Mesendoderm (in vitro differentiated cells): ENCODE measurements around the gene TEX28.

Source experiments
- DNase-seq: peaks from one replicate; pipeline ENCODE4 v3.0.0; 2013
- H2AK5ac ChIP-seq: 2 replicates; pipeline ENCODE4 v1.6.1; 2013; ENCODE audit warnings: low read length, inconsistent platforms
- H2BK120ac ChIP-seq: 2 replicates; pipeline ENCODE4 v1.6.1; 2013; ENCODE audit warnings: low read depth, mild to moderate bottlenecking, low read length, moderate library complexity, mixed read lengths
- H2BK15ac ChIP-seq: replicated peaks from 2 replicates; pipeline ENCODE4 v1.6.1; 2013; ENCODE audit warnings: low read depth, mild to moderate bottlenecking, moderate library complexity
- H2BK5ac ChIP-seq: 2 replicates; pipeline ENCODE4 v1.6.1; 2013; ENCODE audit warnings: low read length, inconsistent platforms
- H3K18ac ChIP-seq: 2 replicates; pipeline ENCODE4 v1.6.1; 2013; ENCODE audit warnings: mild to moderate bottlenecking, low read length, mixed read lengths
- H3K23ac ChIP-seq: one replicate; pipeline ENCODE4 v1.6.1; 2013; ENCODE audit warnings: low read length
- H3K27ac ChIP-seq: 2 replicates; pipeline ENCODE4 v1.5.1; 2013; ENCODE audit warnings: low read depth, mild to moderate bottlenecking, inconsistent platforms, low read length, moderate library complexity
- H3K27me3 ChIP-seq: 2 replicates; pipeline ENCODE4 v1.6.1; 2013; ENCODE audit warnings: low read length, control low read depth, mild to moderate bottlenecking, inconsistent platforms; ENCODE audit not compliant: insufficient read depth, poor library complexity
- H3K36me3 ChIP-seq: 2 replicates; pipeline ENCODE4 v1.6.1; 2013; ENCODE audit warnings: low read length, inconsistent platforms; ENCODE audit not compliant: control insufficient read depth, insufficient read depth
- H3K4ac ChIP-seq: one replicate; pipeline ENCODE4 v1.6.1; 2013; ENCODE audit warnings: low read depth, mild to moderate bottlenecking, low read length, moderate library complexity
- H3K4me1 ChIP-seq: 2 replicates; pipeline ENCODE4 v1.6.1; 2013; ENCODE audit warnings: low read depth, low read length, inconsistent platforms; ENCODE audit not compliant: control insufficient read depth
- H3K4me2 ChIP-seq: 2 replicates; pipeline ENCODE4 v1.6.1; 2013; ENCODE audit warnings: low read length
- H3K4me3 ChIP-seq: 2 replicates; pipeline ENCODE4 v1.5.1; 2013; ENCODE audit warnings: mild to moderate bottlenecking, low read length
- H3K56ac ChIP-seq: one replicate; pipeline ENCODE4 v1.6.1; 2013; ENCODE audit warnings: low read length
- H3K79me1 ChIP-seq: 2 replicates; pipeline ENCODE4 v1.6.1; 2013; ENCODE audit warnings: low read length, inconsistent platforms
- H3K79me2 ChIP-seq: 2 replicates; pipeline ENCODE4 v1.6.1; 2013; ENCODE audit warnings: mild to moderate bottlenecking, low read length; ENCODE audit not compliant: control insufficient read depth, insufficient read depth
- H3K9ac ChIP-seq: 2 replicates; pipeline ENCODE4 v1.6.1; 2013; ENCODE audit warnings: low read length, inconsistent platforms
- H4K5ac ChIP-seq: one replicate; pipeline ENCODE4 v1.6.1; 2013; ENCODE audit warnings: low read length
- H4K8ac ChIP-seq: one replicate; pipeline ENCODE4 v1.6.1; 2013; ENCODE audit warnings: low read depth, mild to moderate bottlenecking, control low read depth, low read length, moderate library complexity
- WGBS: extraction: QIAGEN DNeasy Blood & Tissue Kit; methylation state at CpG from one replicate; pipeline ENCODE4 v1.1.7; 2013; ENCODE audit warnings: low lambda C conversion rate, missing lambda C conversion rate; ENCODE audit not compliant: insufficient coverage; ENCODE audit errors: extremely low coverage; 5-methylcytosine and 5-hydroxymethylcytosine counted together

The TEX28 gene

GRCh38 chrX:154333837-154334271 is 38.9 kb upstream of the TEX28 start:
- no peak for DNase-seq
- Histone ChIP-seq H2BK120ac (no peak overlapping the region), H4K5ac (no peak overlapping the region), H3K18ac (no peak overlapping the region), H2AK5ac (no peak overlapping the region), H3K23ac (no peak overlapping the region), H3K27ac (no peak overlapping the region), H2BK15ac (no peak overlapping the region), H3K27me3 (no peaks in the 10 kb centered on the region), H2BK5ac (no peak overlapping the region), H3K4me2 (no peak overlapping the region), H4K8ac (no peak overlapping the region), H3K4me3 (no peak overlapping the region), H3K4ac (no peak overlapping the region), H3K4me1 (no peaks in the 10 kb centered on the region), H3K56ac (no peak overlapping the region), H3K79me1 (no peaks in the 10 kb centered on the region), H3K79me2 (no peaks in the 10 kb centered on the region), H3K9ac (no peak overlapping the region), H3K36me3 (no peaks in the 10 kb centered on the region)
- WGBS, result no CpG with 5 or more reads among the region's 6 CpGs

GRCh38 chrX:154333116-154333515 is 38.2 kb upstream of the TEX28 start:
- Histone ChIP-seq H3K9ac (no peak overlapping the region), H3K4me2 (no peak overlapping the region), H3K79me1 (no peaks in the 10 kb centered on the region), H3K56ac (no peak overlapping the region), H3K27ac (no peak overlapping the region), H2BK120ac (no peak overlapping the region), H3K4me1 (no peaks in the 10 kb centered on the region), H3K36me3 (no peaks in the 10 kb centered on the region), H3K79me2 (no peaks in the 10 kb centered on the region), H3K27me3 (no peaks in the 10 kb centered on the region), H2AK5ac (no peak overlapping the region), H3K4me3 (no peak overlapping the region), H2BK15ac (no peak overlapping the region), H3K4ac (no peak overlapping the region), H4K8ac (no peak overlapping the region), H3K18ac (no peak overlapping the region), H2BK5ac (no peak overlapping the region), H3K23ac (no peak overlapping the region), H4K5ac (no peak overlapping the region)
- no CpG with 5 or more reads among the region's 9 CpGs for WGBS
- DNase-seq, result no peak

- H3K56ac ChIP-seq, result no peak overlapping the region
- H3K9ac ChIP-seq, result no peak overlapping the region
- H3K4me1 ChIP-seq, result no peaks in the 10 kb centered on the region
- no peak overlapping the region for H4K8ac ChIP-seq
- H3K79me1 ChIP-seq, result no peaks in the 10 kb centered on the region
- H2AK5ac ChIP-seq, result no peak overlapping the region
- no peak for DNase-seq
- no peak overlapping the region for H2BK120ac ChIP-seq
- H2BK5ac ChIP-seq, result no peak overlapping the region
- no peak overlapping the region for H3K18ac ChIP-seq
- H3K23ac ChIP-seq, result no peak overlapping the region
- no peak overlapping the region for H4K5ac ChIP-seq
- no peak overlapping the region for H3K4ac ChIP-seq
- H3K27me3 ChIP-seq, result no peaks in the 10 kb centered on the region
- H3K4me2 ChIP-seq, result no peak overlapping the region
- no peaks in the 10 kb centered on the region for H3K79me2 ChIP-seq
- H3K27ac ChIP-seq, result no peak overlapping the region
- no peak overlapping the region for H2BK15ac ChIP-seq
- WGBS, result no CpG with 5 or more reads among the region's 29 CpGs
- no peaks in the 10 kb centered on the region for H3K36me3 ChIP-seq
- H3K4me3 ChIP-seq, result no peak overlapping the region
Measured at GRCh38 chrX:154332561-154332960, 37.6 kb upstream of the TEX28 start.

GRCh38 chrX:154329294-154329693 is 34.4 kb upstream of the TEX28 start:
- H3K9ac ChIP-seq, result no peak overlapping the region
- no peak overlapping the region for H3K4me3 ChIP-seq
- no peak overlapping the region for H2BK5ac ChIP-seq
- H3K56ac ChIP-seq, result no peak overlapping the region
- H3K23ac ChIP-seq, result no peak overlapping the region
- no peaks in the 10 kb centered on the region for H3K4me1 ChIP-seq
- no peak overlapping the region for H4K5ac ChIP-seq
- no peak overlapping the region for H3K18ac ChIP-seq
- no peak for DNase-seq
- WGBS, result no CpG with 5 or more reads among the region's 10 CpGs
- no peak overlapping the region for H2BK120ac ChIP-seq
- H3K36me3 ChIP-seq, result no peaks in the 10 kb centered on the region
- no peak overlapping the region for H3K27ac ChIP-seq
- no peak overlapping the region for H2AK5ac ChIP-seq
- H3K79me2 ChIP-seq, result no peaks in the 10 kb centered on the region
- no peak overlapping the region for H3K4me2 ChIP-seq
- H2BK15ac ChIP-seq, result no peak overlapping the region
- no peaks in the 10 kb centered on the region for H3K27me3 ChIP-seq
- no peak overlapping the region for H4K8ac ChIP-seq
- H3K4ac ChIP-seq, result no peak overlapping the region
- H3K79me1 ChIP-seq, result no peaks in the 10 kb centered on the region

- Histone ChIP-seq H3K23ac (no peak overlapping the region), H4K5ac (no peak overlapping the region), H3K79me2 (no peaks in the 10 kb centered on the region), H2BK5ac (no peak overlapping the region), H2AK5ac (no peak overlapping the region), H2BK15ac (no peak overlapping the region), H3K79me1 (no peaks in the 10 kb centered on the region), H3K18ac (no peak overlapping the region), H3K9ac (no peak overlapping the region), H3K4ac (no peak overlapping the region), H3K36me3 (no peaks in the 10 kb centered on the region), H3K4me3 (no peak overlapping the region), H2BK120ac (no peak overlapping the region), H3K27ac (no peak overlapping the region), H3K56ac (no peak overlapping the region), H3K27me3 (no peaks in the 10 kb centered on the region), H3K4me2 (no peak overlapping the region), H3K4me1 (no peaks in the 10 kb centered on the region), H4K8ac (no peak overlapping the region)
- WGBS, result no CpG with 5 or more reads among the region's 5 CpGs
- DNase-seq, result no peak
Measured at GRCh38 chrX:154328646-154329045, 33.7 kb upstream of the TEX28 start.

- Histone ChIP-seq H2BK120ac (no peak overlapping the region), H3K27me3 (no peaks in the 10 kb centered on the region)
- no CpG with 5 or more reads among the region's 11 CpGs for WGBS
Measured at GRCh38 chrX:154327038-154327820, 32.3 kb upstream of the TEX28 start.

More at GRCh38 chrX:154327038-154327820, 32.3 kb upstream of the TEX28 start:
- no peak for DNase-seq
- Histone ChIP-seq H3K4ac (no peak overlapping the region), H3K23ac (no peak overlapping the region), H3K56ac (no peak overlapping the region), H3K79me1 (no peaks in the 10 kb centered on the region), H3K4me3 (no peak overlapping the region), H2BK5ac (no peak overlapping the region), H4K5ac (no peak overlapping the region), H3K9ac (no peak overlapping the region), H4K8ac (no peak overlapping the region), H3K4me1 (no peaks in the 10 kb centered on the region), H3K18ac (no peak overlapping the region), H3K79me2 (no peaks in the 10 kb centered on the region), H2AK5ac (no peak overlapping the region), H2BK15ac (no peak overlapping the region), H3K27ac (no peak overlapping the region), H3K4me2 (no peak overlapping the region), H3K36me3 (no peaks in the 10 kb centered on the region)
